ENCODE data around the gene OSBPL5.
"Not testable (repeated sequence)": the region's sequence is repeated elsewhere in the genome, so short reads cannot be mapped to it uniquely, and the experiment has no call there.

Gene OSBPL5

DNA sequence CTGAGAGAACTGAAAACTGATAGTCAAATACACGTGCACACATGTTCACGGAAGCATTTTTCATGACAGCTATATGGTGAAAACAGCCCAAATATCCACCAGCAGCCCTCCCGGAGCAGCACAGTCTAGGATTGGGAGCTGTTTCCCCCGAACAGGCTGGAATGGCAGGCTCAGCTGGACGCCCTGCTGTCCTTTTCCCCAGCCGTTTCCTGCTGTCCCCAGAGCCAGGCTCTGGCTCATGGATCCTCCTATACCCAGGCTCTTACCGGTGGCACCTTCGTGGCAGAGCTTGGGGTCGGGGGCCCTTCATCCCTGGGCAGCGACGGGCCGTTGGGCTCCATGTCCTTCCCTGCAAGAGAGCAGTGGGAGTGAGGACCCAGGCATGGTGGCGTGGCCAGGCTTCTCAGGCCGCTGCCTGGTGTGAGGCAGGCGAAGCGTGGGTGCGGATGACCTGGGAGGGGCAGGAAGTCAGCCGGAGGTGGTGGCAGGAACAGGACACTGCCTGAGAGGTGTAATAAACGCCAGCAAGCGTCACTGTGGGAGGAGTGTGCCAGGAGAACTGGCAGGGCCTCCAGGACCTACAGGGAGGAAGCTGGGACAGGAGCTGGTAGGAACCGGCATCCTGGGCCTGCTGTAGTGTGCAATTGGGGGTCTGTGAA is 38.8 kb downstream of the OSBPL5 start:
- no peak for FAIRE-seq
- DNase-seq (ENCODE audit: insufficient read length, low spot score): no peak

GRCh38 chr11:3124821-3125220 is 40.3 kb downstream of the OSBPL5 start:
- DNase-seq (ENCODE audit: insufficient read length, low spot score): no peak
- FAIRE-seq: no peak

- no peak for DNase-seq (ENCODE audit: insufficient read length, low spot score)
- no peak for FAIRE-seq
Measured at GRCh38 chr11:3123761-3124733, 41.1 kb downstream of the OSBPL5 start.

GRCh38 chr11:3123305-3123704 is 41.8 kb downstream of the OSBPL5 start:
- DNase-seq (ENCODE audit: insufficient read length, low spot score) (no peak), FAIRE-seq (no peak)

DNA sequence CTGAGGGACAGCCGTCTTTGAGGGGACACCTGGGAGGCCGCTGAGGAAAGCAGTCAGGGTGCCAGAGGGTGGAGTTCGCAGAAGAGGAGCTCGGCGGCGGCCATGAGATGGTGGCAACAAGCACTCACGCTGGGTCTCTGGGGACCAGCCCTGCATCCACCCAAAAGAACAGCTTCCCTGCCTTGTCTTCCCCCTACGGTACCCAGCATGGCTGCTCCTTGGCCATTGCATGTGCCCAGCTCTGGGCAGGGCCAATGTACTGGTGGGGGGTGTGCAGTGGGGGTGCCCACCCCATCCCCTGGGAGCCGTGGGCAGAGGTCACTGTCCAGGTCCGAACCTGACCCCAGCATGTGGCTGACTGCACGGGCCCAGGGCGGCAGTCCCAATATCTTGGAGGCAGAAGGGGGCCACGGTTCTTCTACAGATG is 42.3 kb downstream of the OSBPL5 start:
- FAIRE-seq (no peak), DNase-seq (ENCODE audit: insufficient read length, low spot score) (no peak)

DNA sequence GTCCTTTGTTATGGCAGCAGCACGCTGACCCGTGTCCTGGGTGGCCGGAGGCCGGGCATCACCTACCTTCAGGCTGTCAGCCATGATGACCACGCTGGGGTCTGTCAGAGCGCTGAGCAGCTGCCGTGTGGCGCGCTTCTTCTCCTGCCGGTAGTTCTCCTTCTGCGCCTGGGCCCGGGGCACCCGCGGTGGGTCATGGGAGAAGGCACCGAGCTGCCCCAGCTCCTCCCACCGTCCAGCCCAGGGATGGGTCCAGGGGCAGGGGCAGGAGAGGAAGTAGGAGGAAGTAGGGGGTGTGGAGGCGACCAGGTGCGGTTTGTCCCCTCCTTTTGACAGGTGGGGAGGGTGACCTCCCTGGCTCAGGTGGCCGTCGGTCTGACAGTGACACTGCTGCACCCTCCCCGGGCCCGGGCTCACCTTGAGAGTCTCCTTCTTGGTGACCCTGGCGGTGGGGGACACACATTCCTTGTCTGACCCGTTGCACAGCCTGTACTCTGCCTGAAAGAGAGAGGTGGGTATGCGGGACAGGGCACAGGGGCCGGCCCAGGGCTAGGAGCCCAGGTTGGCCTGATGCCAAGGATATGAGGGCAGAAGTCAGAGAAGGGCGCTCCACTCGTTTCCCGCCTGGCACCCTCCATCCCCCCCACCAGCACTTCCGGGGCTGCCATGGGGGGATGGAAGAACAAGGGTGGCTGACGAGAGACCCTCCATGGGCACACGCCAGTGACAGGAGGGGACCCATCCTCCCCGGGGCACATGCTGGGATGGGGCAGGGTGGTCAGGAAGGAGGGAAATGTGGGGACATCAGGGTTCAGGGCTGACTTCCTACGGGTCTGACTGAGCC is 43.0 kb downstream of the OSBPL5 start:
- FAIRE-seq (no peak), DNase-seq (ENCODE audit: insufficient read length, low spot score) (no peak)

GRCh38 chr11:3121416-3121815 is 43.7 kb downstream of the OSBPL5 start:
- DNase-seq (ENCODE audit: insufficient read length, low spot score) (no peak), FAIRE-seq (no peak)

DNA sequence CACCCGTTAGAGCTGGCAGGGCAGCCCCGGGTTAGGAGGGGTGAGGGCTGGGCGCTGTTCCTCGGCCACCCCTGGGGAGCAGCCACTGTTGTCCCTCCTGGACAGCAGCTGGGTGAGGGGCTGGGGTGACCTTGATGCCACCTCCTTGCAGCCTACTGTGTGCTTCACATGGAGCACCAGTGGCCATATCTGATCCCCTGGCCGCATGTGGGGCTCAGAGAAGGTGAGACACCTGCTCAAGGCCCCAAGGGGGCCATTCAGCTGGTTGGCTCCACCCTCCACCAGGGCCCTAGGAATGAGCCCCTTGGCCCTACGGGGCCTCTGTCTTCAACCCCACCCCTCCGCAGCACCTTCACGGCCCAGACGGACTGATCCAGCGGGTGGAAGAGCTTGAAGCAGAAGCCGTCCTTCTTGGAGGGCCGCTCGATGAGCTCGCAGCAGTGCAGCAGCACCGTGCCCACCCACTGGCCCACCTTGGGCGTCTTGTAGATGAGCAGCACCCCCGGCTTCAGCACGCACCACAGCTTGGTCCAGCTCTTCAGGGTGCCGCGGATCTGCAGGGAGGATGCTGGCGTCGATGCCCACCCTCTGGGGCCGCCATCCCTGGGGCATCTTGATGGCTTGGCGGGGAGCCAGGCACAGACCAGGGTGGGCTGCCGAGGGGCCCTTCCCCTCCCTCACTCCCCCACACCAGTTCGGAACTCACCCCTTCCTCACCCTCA is 44.9 kb downstream of the OSBPL5 start:
- DNase-seq (ENCODE audit: insufficient read length, low spot score) (no peak), FAIRE-seq (no peak)

GRCh38 chr11:3119141-3119821 is 45.8 kb downstream of the OSBPL5 start:
- FAIRE-seq (no peak), DNase-seq (ENCODE audit: insufficient read length, low spot score) (no peak)

DNA sequence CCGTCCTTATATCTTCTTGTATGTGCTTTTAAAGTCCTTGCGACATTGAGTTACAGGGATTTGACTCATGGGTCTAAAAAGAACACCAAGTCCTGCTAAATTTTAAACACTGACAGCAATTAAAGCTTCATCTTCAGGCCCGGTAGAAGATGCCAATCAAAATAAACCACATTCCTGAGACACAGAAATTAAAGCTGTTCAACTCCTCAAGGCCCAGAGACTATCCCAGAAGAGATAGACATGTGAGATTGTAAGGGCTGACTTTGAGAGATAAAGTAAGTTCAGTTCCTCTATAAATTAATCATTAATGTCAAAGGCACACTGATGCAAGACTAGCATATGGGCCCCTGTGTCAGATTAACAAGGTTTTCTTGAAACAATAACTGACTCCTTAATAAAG is 49.8 kb downstream of the OSBPL5 start:
- DNase-seq (ENCODE audit: insufficient read length, low spot score) (no peak), FAIRE-seq (no peak)

GRCh38 chr11:3113661-3114060 is 51.4 kb downstream of the OSBPL5 start:
- not testable (repeated sequence) for DNase-seq (ENCODE audit: insufficient read length, low spot score); FAIRE-seq

GRCh38 chr11:3111919-3112690 is 53.0 kb downstream of the OSBPL5 start:
- DNase-seq (ENCODE audit: insufficient read length, low spot score) (no peak), FAIRE-seq (no peak)

DNA sequence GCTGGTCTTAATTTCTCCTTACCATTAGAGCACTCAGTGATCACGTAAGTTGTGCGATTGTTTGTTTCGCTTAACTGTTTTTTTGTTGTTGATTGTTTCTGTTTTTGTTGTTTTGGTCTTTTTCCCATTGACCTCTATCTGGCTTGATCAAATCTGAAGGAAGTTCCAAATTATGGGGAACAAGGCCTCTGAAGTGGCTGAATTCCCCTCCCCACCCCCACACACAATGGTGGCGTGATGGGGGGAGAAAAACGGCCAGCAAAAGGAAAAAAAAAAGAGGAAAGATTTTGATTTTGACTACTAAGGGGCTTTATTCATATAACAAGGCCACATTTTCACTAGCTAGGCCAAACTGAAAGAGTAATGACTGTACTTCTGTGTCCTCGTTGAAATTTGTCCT is 53.6 kb downstream of the OSBPL5 start:
- no peak for FAIRE-seq
- DNase-seq (ENCODE audit: insufficient read length, low spot score): no peak

DNA sequence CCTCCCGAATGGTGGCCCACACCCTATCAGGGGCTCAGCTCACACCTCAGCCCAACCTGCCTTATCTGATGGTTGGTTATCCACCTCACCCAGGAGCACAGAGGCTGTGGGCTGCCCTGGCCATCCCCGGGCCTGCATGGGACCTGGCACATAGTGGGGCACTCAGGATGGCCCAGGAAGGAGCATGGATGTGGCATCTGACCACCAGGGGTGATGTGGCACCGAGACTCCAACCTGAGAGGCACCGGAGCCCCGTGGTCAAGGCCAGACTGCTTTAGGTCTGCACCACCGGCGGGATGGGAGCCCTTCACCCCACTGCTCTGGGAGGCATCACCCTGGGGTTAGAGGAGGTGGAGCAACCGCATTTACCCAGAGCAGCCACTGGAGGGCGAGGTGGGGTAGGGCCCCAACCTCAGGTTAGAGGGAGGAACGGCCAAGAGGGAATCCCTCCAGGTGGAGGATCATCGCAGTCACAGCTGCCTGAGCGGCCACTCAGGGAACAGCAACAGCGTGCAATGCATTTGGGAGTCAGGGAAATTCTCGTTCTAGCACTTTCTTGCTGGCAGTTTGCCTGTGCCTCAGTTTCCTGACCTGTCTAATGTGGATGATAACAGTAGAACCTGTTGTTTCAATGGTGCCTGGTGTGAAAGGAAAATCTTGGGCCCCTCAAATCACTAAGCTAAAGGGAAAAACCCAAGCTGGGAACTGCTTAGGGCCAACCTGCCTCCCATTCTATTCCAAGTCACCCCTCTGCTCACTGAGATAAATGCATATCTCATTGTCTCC is 55.0 kb downstream of the OSBPL5 start:
- DNase-seq (ENCODE audit: insufficient read length, low spot score): peak; percentile 48
- no peak for FAIRE-seq

DNA sequence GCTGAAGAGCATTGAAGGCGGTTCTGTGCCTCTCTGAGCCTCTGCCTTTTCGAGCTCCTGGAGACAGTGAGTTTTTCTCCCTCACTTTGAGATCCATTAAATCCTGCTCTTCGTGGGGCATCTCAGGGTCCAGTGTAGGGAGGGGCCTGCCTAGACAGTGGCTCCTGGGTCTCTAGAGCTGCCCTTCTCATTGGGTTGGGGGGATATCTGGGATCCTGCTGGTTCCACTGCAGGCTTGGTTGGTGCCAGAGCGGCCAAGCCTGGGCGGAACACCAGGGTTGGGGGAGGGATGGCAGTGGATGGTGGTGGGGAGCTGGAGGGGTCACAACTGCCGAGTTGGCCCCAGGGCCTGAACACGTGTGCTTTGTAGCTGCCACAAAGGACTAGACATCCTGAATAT is 55.7 kb downstream of the OSBPL5 start:
- FAIRE-seq (no peak), DNase-seq (ENCODE audit: insufficient read length, low spot score) (no peak)

- FAIRE-seq (no peak), DNase-seq (ENCODE audit: insufficient read length, low spot score) (no peak)
Measured at GRCh38 chr11:3108183-3108721, 56.9 kb downstream of the OSBPL5 start.

GRCh38 chr11:3107608-3108182 is 57.4 kb downstream of the OSBPL5 start:
- FAIRE-seq: no peak
- no peak for DNase-seq (ENCODE audit: insufficient read length, low spot score)

All from GM19239 (cell line).